CD14-positive monocyte (primary cell): Measurements from ENCODE around the gene HNRNPLL. TPM values are rescaled to one million over a fixed set of nuclear protein-coding genes. Genes with fewer than 3 reads are reported as not detected.

Experiments used
- DNase-seq, 3 donors: peaks; one replicate each; pipeline ENCODE4 v3.0.0-alpha.2; 2011 to 2022
- H2AFZ ChIP-seq: 2 replicates; pipeline ENCODE4 v1.6.0; 2012; ENCODE audit warnings: mild to moderate bottlenecking, low read depth, low read length, inconsistent platforms; ENCODE audit not compliant: insufficient read depth, poor library complexity, severe bottlenecking
- H3K27ac ChIP-seq, 2 donors: 1 replicate in 1 of 2; 2 replicates in 1 of 2; pipeline ENCODE4 v1.5.1; 2012 to 2013; ENCODE audit warnings: low read length in 2 of 2, control low read depth in 1 of 2, inconsistent platforms in 1 of 2, low read depth in 1 of 2, mild to moderate bottlenecking in 1 of 2
- H3K27me3 ChIP-seq, 2 donors: one replicate each; pipeline versions ENCODE4 v1.6.0 to v1.6.1; 2011 to 2013; ENCODE audit warnings: low read length in 2 of 2; ENCODE audit not compliant: control insufficient read depth in 2 of 2, insufficient read depth in 2 of 2
- H3K36me3 ChIP-seq, 2 donors: replicated peaks in 1 of 2; 1 replicate in 1 of 2; 2 replicates in 1 of 2; pipeline versions ENCODE4 v1.5.1 to v1.6.1; 2012 to 2013; ENCODE audit warnings: low read length in 2 of 2, control low read depth in 1 of 2, inconsistent platforms in 1 of 2, mild to moderate bottlenecking in 1 of 2; ENCODE audit not compliant: insufficient read depth in 2 of 2, control insufficient read depth in 1 of 2
- H3K4me1 ChIP-seq, 2 donors: 1 replicate in 1 of 2; 2 replicates in 1 of 2; pipeline versions ENCODE4 v1.5.1 to v1.6.1; 2012 to 2013; ENCODE audit warnings: low read length in 2 of 2, control low read depth in 1 of 2, inconsistent platforms in 1 of 2, mild to moderate bottlenecking in 1 of 2, moderate library complexity in 1 of 2; ENCODE audit not compliant: insufficient read depth in 2 of 2, control insufficient read depth in 1 of 2
- H3K4me2 ChIP-seq: replicated peaks from 2 replicates; pipeline ENCODE3; 2012; ENCODE audit warnings: low read length, moderate library complexity, mild to moderate bottlenecking; ENCODE audit not compliant: poor library complexity, severe bottlenecking; ENCODE audit errors: extremely low read depth
- H3K4me3 ChIP-seq, 3 experiments: fragments of 200-600 bp in 1 of 3; sonication (generic) in 1 of 3; replicated peaks in 1 of 3; 1 replicate in 2 of 3; 2 replicates in 1 of 3; pipeline ENCODE4 v1.5.1; 2011 to 2013; ENCODE audit warnings: low read length in 3 of 3, mild to moderate bottlenecking in 3 of 3, control low read depth in 2 of 3, low read depth in 2 of 3, inconsistent platforms in 1 of 3, moderate library complexity in 1 of 3
- H3K79me2 ChIP-seq: 2 replicates; pipeline ENCODE4 v1.6.0; 2012; ENCODE audit warnings: mild to moderate bottlenecking, control low read depth, inconsistent platforms, low read length, moderate library complexity; ENCODE audit not compliant: insufficient read depth
- H3K9ac ChIP-seq: 2 replicates; pipeline ENCODE4 v1.6.0; 2017; ENCODE audit warnings: low read length, mild to moderate bottlenecking; ENCODE audit not compliant: insufficient read depth, poor library complexity, severe bottlenecking
- H3K9me3 ChIP-seq, 2 donors: replicated peaks in 1 of 2; 1 replicate in 1 of 2; 2 replicates in 1 of 2; pipeline versions ENCODE4 v1.5.1 to v1.6.1; 2012 to 2013; ENCODE audit warnings: low read length in 2 of 2, control low read depth in 1 of 2; ENCODE audit not compliant: control insufficient read depth in 1 of 2, insufficient read depth in 1 of 2
- H4K20me1 ChIP-seq: 2 replicates; pipeline ENCODE4 v1.6.0; 2012; ENCODE audit warnings: mild to moderate bottlenecking, low read length, control low read depth, moderate library complexity; ENCODE audit not compliant: insufficient read depth
- H3K27ac Mint-ChIP-seq, 7 donors: one replicate each; pipeline ENCODE4 v1.8.0; 2020; ENCODE audit warnings: mild to moderate bottlenecking in 7 of 7, mixed read lengths in 7 of 7, moderate library complexity in 6 of 7, inconsistent platforms in 2 of 7
- H3K27me3 Mint-ChIP-seq, 3 donors: one replicate each; pipeline ENCODE4 v1.8.0; 2021 to 2022; ENCODE audit warnings: low read depth in 3 of 3, mild to moderate bottlenecking in 3 of 3, mixed read lengths in 3 of 3, moderate library complexity in 3 of 3, inconsistent platforms in 1 of 3
- H3K36me3 Mint-ChIP-seq, 2 donors: one replicate each; pipeline ENCODE4 v1.8.0; 2020; ENCODE audit warnings: mixed read lengths in 2 of 2, inconsistent platforms in 1 of 2, mild to moderate bottlenecking in 1 of 2
- H3K4me1 Mint-ChIP-seq: one replicate; pipeline ENCODE4 v1.8.0; 2020; ENCODE audit warnings: mild to moderate bottlenecking, mixed read lengths
- H3K4me3 Mint-ChIP-seq, 2 donors: one replicate each; pipeline ENCODE4 v1.8.0; 2020; ENCODE audit warnings: mild to moderate bottlenecking in 2 of 2, mixed read lengths in 2 of 2, moderate library complexity in 1 of 2
- H3K9me3 Mint-ChIP-seq, 7 donors: one replicate each; pipeline ENCODE4 v1.8.0; 2020 to 2022; ENCODE audit warnings: mixed read lengths in 7 of 7, mild to moderate bottlenecking in 6 of 7, moderate library complexity in 6 of 7, inconsistent platforms in 2 of 7
- CTCF ChIP-seq: fragments of 200-600 bp; IDR thresholded peaks from one replicate; pipeline ENCODE4 v1.8.0; 2022; ENCODE audit warnings: antibody characterized with exemption, mild to moderate bottlenecking
- WGBS: methylation state at CpG from one replicate; pipeline ENCODE4 v1.1.5; 2013; ENCODE audit warnings: missing lambda C conversion rate; ENCODE audit not compliant: insufficient coverage; 5-methylcytosine and 5-hydroxymethylcytosine counted together
- intact Hi-C, 2 donors: fragments of 100-400 bp; cut with micrococcal nuclease; formaldehyde crosslinking; loops; one replicate each; pipeline versions ENCODE4 v1.15.0 to v1.15.1; 2023
- polyA plus RNA-seq, 3 donors: library from polyadenylated mRNA; depleted of rRNA in 1 of 3; unstranded in 2 of 3; stranded (reverse) in 1 of 3; fragments of 300-500 nt in 2 of 3; fragments of >200 nt in 1 of 3; fragmentation: Illumina TruSeq in 2 of 3; gene quantifications; 1 replicate in 2 of 3; 2 replicates in 1 of 3; pipeline ENCODE4 v1.2.3, GENCODE V29; 2012 to 2021

HNRNPLL gene
- polyA plus RNA-seq, 3 donors: 12.4 to 16.8 (median 13.8) TPM

GRCh38 chr2:38608755-38609154 lies 6.0 kb upstream of the HNRNPLL start:
- Histone ChIP-seq H3K79me2 (no peaks in the 10 kb centered on the region), H3K4me1 (peaks cover 46 to 52% of the 10 kb centered on the region in 2 donors), H3K4me2 (no peak overlapping the region), H2AFZ (no peak overlapping the region), H3K4me3 (no peak overlapping the region), H3K27ac (no peak overlapping the region), H3K9ac (no peak overlapping the region), H3K36me3 (no peaks in the 10 kb centered on the region), H4K20me1 (no peaks in the 10 kb centered on the region), H3K27me3 (no peaks in the 10 kb centered on the region), H3K9me3 (no peaks in the 10 kb centered on the region)
- DNase-seq: no peak
- peaks cover 4 to 9% (median 5%) of the 10 kb centered on the region in 3 donors for H3K27me3 Mint-ChIP-seq
- no peak overlapping the region for H3K4me3 Mint-ChIP-seq
- intact Hi-C loops: no loop called here
- no peaks in the 10 kb centered on the region for H3K36me3 Mint-ChIP-seq
- H3K27ac Mint-ChIP-seq: no peak overlapping the region
- H3K9me3 Mint-ChIP-seq: peaks cover 0 to 2% (median 0%) of the 10 kb centered on the region in 7 donors
- no CpG with 5 or more reads among the region's 2 CpGs for WGBS
- no peak for TF ChIP-seq CTCF
- peaks cover 46% of the 10 kb centered on the region for H3K4me1 Mint-ChIP-seq

GRCh38 chr2:38605298-38605830 lies 2.6 kb upstream of the HNRNPLL start:
- no peaks in the 10 kb centered on the region for H3K36me3 Mint-ChIP-seq
- Histone ChIP-seq H3K27me3 (no peaks in the 10 kb centered on the region), H3K4me3 (no peak overlapping the region), H4K20me1 (peaks cover 7% of the 10 kb centered on the region), H3K9me3 (no peaks in the 10 kb centered on the region), H3K79me2 (peaks cover 25% of the 10 kb centered on the region), H2AFZ (no peak overlapping the region), H3K36me3 (no peaks in the 10 kb centered on the region), H3K27ac (no peak overlapping the region), H3K9ac (no peak overlapping the region), H3K4me1 (peaks cover 34 to 44% of the 10 kb centered on the region in 2 donors), H3K4me2 (no peak overlapping the region)
- intact Hi-C loops: no loop called here
- H3K4me1 Mint-ChIP-seq: peaks cover 29% of the 10 kb centered on the region
- H3K9me3 Mint-ChIP-seq: peaks cover 0 to 2% (median 0%) of the 10 kb centered on the region in 7 donors
- 83% methylated on average over 1 of the region's 4 CpGs for WGBS
- no peak overlapping the region for H3K4me3 Mint-ChIP-seq
- peaks cover under 1 to 9% (median 6%) of the 10 kb centered on the region in 3 donors for H3K27me3 Mint-ChIP-seq
- DNase-seq: no peak
- no peak for TF ChIP-seq CTCF
- H3K27ac Mint-ChIP-seq: no peak overlapping the region
